Posterior vena cava (tissue), 2 donors: ENCODE data around the gene TERB1. TPM values are rescaled to one million over a fixed set of nuclear protein-coding genes. Genes with fewer than 3 reads are reported as not detected.

ENCODE experiments used
- DNase-seq: peaks from one replicate; pipeline ENCODE4 v3.0.0-alpha.2; 2020; ENCODE audit warnings: low spot score
- intact Hi-C, 2 donors: fragments of 100-400 bp; cut with DNase I; formaldehyde crosslinking; loops; one replicate each; pipeline versions ENCODE4 v1.14.1 to v1.14.2; 2022 to 2023
- total RNA-seq, 2 donors: library from RNA; stranded (reverse); fragmentation: NEBNext Ultra II Directional; extraction: Animal tissue kit (Norgen Biotek cat#: 25700); gene quantifications; one replicate each; pipeline ENCODE4 v1.2.1, GENCODE V29; 2021
- donor health status: DM: yes; HTN: yes; CAD: no.
- donor health status: DM: yes; HTN: yes; CAD: no.

Gene TERB1
- total RNA-seq, 2 donors from 2014 or later: 0.28 TPM; not detected in 1

DNA sequence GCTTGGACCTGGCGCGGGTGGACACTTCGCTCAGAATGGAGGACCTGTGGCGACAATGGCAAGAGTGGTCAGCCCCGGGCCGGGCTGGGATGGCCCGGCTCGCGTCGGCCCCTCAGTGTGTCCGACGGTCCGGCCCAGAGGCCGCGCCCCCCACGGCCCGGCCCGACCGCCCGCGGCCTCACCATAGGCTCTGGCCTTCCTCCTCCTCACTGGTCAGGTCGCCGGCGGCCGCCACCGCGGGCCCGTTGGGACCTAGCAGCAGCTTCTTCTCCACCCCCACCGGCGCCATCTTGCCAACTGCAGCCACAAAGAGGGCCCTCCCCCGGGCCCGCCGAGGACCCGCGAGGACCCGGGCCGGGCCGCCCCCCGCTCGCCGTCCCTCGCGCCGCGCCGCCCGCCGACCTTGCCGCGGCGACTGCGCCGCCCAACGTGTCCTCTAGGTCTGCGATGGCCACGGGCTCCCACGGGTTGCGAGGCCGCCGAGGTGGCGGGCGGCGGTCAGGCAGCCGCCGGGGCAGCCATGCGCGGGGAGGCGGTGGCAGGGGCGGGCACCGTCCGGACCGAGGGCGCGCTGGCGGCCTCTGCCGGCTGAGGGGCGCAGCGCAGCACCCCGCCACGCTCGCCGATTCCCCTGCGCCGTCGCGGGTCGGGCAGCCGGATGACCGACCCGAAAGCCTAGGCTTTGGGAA lies 49.9 kb downstream of the TERB1 start, which contains the start of gene DYNC1LI2:
Gene DYNC1LI2 (minus strand): TSS at position 307 of the 689 bp plus-strand sequence. CDS start 18 bp downstream, at position 289.
- DNase-seq: peak; percentile 94

DNA sequence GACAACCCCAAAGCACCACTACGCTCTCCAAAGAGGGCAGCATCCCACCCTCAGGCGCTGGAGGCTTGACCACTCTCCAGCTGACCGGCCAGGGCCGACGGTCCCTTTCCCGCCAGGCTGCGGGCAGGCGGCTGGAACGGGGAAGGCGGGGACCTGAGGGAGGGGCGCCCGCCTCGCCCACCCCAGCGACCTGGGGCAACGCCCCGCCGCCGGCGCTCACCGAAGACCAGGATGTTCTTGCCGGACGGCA lies 50.4 kb downstream of the TERB1 start:
- intact Hi-C loops: no loop called here
- DNase-seq: no peak

More for the DNA sequence above, 49.9 kb downstream of the TERB1 start, which contains the start of gene DYNC1LI2:
- intact Hi-C loops: no loop called here

DNA sequence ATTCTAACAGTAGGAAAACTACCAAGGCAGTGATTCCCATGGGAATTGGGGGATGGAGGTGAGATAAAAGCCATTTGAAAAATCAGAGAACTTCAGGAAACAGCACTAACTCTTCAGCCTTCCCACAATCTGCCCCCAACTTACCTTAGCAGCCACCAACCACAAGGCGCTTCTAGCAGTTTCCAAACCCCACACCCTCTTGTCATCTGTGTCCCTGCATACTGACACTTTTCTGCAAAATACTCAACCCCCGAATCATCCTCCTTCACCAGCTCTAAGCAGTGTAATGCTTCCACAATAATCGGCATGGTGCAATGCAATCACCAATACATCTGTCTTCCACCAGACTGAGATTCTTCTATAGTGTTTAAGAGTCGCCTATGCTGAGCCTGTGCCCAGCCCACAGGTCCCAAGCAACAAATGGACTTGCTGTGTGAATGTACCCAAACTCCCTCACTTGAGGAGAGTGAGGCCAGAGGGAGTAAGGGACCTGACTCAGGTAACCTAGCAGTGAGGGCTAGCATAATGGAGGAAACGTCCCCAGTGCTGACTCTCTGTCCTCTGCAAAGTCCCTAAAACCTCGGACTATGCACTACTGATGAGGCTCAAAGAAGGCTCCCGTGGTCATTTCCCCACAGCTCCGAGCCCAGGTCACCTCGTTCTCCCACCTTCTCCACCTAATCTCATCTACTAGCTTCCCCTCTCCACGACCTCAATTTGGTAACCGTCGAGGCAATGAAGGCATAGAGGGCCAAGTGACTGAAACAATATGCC lies 50.9 kb downstream of the TERB1 start:
- DNase-seq: no peak
- intact Hi-C loops: no loop called here

DNA sequence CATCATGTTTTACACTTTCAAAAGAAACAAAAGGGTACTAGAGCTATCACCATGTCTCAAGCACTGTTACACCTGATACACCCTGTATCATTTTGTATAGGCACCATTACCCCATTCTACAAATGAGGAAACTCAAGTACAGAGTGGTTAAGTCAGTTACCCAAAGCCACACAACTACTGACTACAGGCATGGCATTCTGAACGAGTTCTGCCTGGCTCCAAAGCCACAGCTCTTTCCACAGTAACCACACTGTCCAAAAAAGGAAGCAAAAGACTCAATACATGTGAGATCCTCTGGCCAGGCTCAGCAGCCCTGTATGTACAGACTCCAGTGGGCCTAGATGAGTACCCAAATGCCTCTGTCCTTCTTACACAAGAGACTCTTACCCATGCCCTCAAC lies 54.7 kb downstream of the TERB1 start:
- intact Hi-C loops: no loop called here
- DNase-seq: no peak

DNA sequence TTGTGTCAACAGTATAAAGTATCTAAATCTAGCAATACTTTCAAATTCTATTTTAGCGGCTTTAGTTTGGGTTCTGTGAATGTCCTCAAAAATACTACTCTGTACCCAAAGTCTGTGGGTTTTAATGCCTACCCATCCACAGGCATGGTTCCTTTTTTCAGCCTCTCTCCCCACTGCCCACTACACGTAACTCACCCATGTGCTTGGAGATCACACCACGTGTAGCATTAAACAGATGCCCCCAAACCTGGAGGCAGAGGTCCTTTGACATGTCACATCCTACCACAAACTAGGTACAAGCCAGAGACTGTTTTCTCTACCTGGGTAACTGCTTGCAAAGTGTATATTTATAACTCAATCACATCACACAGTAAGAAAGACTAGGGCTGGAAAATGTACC lies 55.3 kb downstream of the TERB1 start:
- no peak for DNase-seq
- intact Hi-C loops: no loop called here

DNA sequence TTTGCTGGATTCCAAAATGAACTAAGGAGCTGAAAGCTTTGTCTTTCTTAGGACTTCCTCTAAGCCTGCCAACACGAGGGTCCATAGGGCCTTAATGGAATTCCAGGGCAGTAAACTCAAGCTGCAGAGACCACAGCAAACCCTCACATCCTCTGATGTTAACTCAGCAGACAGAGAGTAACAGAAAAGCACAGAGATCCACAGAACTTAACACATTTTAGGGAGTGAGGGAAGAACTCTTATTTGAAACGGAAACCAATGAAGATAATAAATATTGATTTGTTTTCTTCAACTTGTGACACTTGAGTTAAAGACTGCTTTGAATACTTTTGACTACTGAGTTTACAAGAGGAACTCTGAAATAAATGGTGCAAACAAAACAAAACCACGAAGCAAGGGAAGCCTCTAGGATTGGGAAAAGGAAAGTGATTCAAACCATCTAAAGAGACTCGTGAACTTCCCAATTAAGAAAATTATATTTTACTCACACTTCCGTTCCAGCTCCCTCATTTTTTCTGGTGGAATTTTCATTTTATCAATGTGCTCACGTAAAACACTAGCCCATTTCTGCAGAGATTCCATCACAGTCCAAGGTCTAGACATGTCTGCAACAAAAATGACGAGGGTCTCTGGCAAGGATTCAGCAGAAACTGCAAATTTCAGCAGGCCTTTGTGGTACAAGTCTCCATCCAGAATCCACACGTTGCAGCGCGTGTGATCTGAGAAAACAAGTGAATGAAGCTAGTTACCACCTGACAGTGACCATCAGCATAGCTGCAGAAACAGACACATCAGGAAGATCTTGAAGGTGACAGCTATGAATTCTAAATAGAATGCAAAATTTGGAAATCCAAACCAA lies 59.2 kb downstream of the TERB1 start:
- no peak for DNase-seq
- intact Hi-C loops: no loop called here

DNA sequence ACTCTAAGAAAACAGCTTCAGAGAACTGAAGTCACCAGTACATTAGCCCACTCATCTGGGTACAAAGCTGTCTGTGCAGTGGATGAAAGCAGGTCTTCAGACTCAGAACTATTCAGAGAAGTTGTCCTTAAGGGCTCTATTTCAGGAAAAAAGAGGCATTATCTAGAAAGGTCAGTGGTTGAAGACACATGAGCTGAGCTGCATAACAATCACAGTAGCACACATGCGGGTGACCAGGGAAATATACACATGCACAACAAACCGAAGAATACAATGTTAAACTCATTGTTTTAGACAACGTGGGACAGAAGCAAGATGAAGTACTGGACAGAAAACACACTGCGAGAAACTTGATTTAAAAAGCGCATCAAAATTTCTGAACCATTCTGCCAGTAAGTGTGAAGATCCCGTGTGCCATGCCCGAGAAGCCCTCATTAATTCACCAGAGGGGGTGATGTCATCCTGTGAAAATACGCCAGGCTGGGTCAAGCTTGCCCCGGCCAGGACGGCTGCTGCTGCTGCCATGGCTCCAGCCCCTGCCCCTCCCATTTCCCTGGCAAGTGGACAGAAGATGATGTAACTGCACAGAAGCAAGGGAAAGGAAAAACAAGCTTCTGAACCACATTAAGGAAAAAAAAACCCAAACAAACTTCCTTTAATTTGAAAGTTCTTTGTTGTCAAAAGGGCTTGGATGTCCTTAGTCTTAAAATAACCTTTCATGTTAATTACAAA lies 60.0 kb downstream of the TERB1 start:
- intact Hi-C loops: no loop called here
- DNase-seq: peak; percentile 93

DNA sequence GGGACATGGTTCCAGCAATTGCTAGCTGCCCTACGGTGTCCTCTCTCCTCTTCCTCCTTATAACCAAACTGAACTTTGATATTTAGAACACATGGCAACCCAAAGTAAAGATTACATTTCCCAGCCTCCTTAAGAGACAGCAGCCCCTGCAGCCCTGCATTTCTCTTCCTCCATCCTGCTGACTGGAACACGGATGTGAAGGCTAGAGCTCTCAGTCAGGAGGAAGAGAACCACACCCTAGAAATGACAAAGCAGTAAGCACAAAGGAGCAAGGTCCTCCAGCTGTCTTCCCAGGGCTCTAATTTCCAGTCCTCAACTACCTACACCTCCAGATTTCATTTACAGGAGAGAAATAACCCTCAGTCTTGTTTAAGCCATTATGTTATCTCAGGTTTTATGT lies 60.9 kb downstream of the TERB1 start:
- no peak for DNase-seq
- intact Hi-C loops: no loop called here

DNA sequence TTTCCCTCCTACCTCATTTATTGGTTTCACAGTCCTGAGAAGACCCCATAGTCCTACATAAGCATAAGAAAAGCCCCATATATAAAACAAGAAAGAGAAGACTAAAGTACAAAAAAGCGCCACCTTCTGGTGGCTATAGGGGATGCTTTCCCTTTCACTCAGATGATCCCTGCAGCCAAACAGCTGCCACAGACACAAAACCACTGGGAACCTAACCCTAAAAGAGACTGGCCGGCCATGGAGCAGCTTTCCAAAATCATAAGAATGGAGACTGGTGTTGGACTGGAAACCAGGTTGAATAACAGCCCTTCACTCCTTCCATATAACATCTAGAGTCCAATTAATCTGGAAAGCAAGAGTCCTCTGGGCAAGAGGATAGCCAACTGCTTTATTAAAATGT lies 61.4 kb downstream of the TERB1 start:
- DNase-seq: no peak
- intact Hi-C loops: no loop called here

DNA sequence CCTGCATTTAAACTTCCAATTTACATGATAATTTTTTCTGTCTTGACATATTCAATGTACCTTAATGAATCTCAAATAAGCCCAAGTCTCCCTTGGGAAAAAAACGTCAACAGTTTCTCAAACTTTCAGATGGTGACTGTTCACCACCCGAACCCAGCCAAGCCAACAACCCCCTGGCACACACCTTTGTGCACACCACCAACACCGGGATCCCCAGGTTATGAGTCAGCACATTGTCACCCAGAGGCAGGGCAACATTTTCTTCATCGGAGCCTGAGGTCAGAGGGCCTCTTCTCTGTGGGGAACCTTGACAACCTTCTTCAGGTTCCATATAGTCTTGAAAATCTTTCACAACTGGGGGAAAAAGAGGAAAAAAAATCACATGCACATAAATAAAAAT lies 65.5 kb downstream of the TERB1 start:
- intact Hi-C loops: loop anchor here in 1 of 2 donors (10.0 kb wide), 2 partner anchors 119 to 409 kb away; no protein-coding TSS in a partner anchor
- DNase-seq: no peak

DNA sequence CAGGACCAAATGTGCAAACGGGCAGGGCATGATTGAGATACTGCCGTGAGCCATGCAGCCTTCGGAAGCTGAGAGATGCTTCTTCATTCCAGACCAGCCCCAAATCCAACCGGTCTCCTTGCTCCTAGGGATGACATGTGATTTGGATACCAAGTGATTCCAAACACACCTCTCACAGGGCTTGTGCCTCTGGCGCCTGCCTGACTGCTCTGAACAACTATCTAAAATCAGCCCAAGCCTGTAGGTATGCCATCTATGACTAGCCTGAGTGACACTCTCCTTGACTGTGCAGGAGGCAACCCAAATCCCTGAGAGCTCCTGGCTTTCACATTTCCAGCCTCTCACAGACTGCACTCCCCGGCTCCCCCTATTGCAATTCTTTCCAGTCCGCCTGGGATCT lies 70.3 kb downstream of the TERB1 start:
- DNase-seq: no peak
- intact Hi-C loops: loop anchor here in 1 of 2 donors (10.0 kb wide), 2 partner anchors 124 to 414 kb away; no protein-coding TSS in a partner anchor

DNA sequence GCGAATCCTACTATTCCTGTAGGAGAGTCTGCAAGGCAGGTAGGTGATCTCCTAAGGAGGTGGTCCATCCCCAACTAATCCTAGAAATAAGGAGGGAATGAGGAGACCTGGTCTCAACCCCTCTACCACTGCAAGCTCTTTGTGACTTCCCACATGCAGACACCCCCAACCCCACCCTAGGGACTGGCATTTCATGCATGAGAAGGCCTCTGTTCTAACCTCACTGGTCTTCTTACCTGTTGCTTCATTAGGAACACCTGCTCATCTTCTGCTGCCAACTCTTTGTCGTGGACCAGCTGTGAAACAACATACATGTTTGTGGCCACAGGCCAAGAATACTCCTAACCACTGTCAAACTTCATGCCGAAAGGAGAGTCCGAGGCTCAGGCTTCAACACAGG lies 72.6 kb downstream of the TERB1 start:
- intact Hi-C loops: no loop called here
- no peak for DNase-seq

DNA sequence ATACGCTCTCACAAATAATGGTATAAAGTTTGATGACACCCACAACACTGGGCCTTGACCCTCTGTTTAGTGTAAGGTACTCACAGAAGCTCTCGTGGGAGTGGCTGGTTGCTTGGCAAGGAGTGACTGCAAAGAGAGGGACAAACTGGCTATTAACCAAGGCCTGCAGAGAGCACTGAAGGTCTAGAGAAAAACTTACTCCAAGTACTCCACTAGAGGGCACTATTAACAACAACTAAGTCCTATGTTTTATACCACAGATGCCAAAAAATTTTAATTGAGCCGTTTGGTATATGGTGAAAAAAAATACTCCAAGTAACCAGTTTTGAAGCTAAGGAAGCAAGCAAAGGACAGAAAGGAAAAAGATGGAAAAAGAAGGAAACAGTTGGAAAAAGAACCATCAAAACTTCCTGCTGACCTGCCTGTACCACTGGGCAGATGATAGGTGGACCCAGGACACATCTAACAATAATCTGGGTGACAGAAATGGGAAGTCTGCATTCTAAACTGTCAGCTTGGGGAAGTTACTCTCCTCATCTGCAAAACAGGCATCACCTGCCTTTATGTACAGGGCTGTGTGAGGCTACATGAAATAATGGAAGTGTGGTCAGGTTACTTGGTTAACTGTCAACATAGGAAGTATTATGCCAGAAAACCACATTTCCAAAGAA lies 73.1 kb downstream of the TERB1 start:
- intact Hi-C loops: no loop called here

DNA sequence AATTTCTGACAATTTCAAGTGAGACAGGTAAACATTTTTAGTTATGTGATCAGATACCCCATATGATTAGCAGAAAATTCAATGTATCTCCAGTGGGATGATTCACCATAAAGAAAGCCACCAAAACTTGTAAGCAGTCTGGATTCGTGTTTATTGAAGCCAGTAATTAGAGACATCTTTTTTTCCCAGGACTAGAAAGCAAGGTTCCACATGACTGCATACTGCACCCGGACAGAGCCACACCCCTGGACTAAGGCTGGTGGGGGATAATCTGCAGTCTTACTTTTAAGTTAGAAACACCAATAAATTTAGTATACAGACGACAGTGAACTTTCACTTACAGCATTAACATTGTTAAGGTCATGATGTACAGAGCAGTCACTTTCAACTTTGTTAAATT lies 80.6 kb downstream of the TERB1 start:
- intact Hi-C loops: no loop called here
- DNase-seq: no peak

More for the DNA sequence above, 73.1 kb downstream of the TERB1 start:
- no peak for DNase-seq

DNA sequence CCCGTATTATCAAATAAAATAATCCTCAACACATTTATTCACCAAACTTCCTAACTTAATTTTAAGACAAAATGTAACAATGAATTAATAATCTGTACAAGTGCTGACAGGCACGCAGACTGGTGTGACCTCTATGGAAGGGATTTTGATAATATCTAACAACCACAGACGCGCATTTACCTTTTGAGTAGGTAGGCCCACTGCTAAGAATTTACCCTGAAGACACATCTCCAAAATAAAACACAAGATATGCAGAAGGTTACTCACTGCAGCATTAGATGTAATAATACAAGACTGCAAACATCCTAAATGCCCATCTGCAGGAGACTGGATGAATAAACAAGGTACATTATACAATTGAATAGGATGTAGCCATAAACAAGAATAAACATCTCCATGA lies 82.1 kb downstream of the TERB1 start:
- intact Hi-C loops: no loop called here
- no peak for DNase-seq

DNA sequence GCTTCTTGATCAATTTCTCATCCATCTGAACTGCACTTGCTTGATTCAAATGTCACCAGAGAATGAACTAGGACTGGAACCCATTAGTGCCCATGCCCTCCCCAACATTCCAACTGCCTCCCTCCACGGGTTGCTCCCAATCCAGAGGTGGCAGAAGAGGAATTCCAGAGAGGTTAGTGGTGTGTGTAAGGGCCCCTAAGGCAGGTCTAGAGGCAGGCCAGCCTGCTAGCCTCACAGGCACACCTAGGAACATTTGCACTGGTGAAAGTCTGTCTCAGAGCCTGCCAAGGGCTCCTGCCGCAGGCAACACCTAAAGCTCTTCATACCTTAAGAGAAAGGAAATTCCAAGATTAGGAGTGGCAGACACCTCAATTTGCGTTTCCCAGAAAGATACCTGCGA lies 83.6 kb downstream of the TERB1 start:
- no peak for DNase-seq
- intact Hi-C loops: no loop called here

DNA sequence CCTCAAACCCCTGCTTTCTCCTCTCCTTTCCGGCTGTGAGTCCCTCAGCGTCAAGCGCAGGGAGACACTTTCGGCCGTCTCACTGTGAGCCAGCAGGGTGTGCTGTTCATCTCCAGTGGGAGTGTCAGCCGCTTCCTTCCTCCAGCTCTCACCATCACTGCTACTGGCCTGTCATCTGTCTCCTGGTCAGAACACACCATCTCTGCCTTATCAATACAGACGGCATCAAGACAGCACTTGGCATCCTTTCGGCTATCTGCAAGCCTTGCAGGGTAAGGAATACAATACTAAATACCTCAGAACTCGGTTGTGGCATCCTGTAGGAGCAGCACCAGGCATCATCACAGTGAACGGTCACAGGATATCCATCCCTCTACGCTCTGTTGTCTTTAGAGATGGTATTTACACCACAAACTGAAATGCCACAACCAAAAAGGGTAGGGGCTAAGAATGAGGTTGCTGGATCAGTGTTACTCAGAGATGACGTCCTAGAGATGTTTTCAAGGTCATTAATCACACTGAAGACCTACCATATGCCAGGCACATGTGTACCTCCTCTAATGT lies 84.2 kb downstream of the TERB1 start:
- intact Hi-C loops: no loop called here
- no peak for DNase-seq

DNA sequence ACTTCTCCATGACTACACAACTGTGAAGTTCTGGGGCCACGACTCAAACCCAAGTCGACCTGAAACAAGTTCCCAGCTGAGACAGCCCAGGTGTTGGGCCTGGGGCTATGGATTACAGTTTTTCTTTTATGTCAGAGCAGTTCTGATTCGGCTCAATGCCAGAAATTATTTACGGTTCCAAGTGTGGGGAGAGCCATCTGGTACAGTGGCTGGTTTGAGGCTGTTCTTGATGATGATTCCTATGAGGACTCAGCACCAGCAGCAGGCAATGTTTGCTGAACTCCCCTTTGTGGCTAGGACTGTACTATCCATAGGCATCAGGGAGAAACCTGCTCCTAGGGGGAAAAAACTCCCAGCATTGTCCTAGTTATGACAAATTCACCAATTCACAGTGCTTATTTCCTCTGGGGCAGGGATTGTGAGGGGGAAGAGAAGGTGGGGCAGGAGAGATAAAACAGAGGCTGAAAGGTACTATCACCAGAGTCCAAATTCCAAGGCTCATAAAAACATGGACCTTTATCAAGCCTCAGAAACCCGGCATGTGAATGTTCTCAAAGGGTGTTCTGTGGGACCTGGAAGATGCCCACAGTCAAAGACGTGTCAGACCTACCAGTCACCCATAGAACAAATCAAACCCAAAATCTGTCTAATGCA lies 86.6 kb downstream of the TERB1 start:
- intact Hi-C loops: no loop called here
- no peak for DNase-seq
